IPS-NIHi11 (cell line): ENCODE measurements around the gene STH.

Experiments
- DNase-seq: peaks from one replicate; pipeline ENCODE4 v3.0.0; 2012; ENCODE audit warnings: mixed read lengths, low spot score

STH gene

DNA sequence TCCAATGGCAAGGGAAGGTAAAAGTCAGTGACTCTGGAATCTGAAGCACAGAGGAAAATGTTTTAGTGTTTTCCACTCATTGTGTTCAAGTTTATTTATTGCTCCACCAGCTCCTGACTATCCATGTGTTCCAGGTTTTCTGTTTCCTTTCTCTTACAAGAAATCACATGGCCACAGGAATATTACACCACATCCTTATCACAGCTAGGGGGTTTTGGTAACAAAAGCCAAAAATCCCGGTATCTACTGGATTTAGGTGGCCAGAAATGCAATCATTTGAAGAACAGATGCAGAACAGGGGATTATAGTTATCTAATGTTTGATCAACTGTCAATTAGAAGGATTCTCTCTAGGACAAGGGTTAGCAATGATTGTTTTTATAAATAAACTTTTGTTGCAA is 47.9 kb downstream of the STH start:
- no peak for DNase-seq

DNA sequence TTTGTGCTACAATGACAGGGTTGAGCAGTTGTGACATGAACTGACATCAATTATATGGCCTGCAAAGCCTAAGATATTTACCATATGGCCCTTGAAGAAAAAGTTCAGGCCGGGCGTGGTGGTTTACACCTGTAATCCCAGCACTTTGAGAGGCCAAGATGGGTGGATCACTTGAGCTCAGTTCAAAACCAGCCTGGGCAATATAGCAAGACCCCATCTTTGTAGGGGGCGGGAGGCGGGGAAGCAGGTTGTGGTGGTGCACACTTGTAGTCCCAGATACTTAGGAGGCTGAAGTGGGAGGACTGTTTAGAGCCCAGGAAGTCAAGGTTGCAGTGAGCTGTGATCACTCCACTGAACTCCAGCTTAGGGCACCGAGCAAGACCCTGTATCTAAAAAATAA is 48.3 kb downstream of the STH start:
- DNase-seq, result no peak

DNA sequence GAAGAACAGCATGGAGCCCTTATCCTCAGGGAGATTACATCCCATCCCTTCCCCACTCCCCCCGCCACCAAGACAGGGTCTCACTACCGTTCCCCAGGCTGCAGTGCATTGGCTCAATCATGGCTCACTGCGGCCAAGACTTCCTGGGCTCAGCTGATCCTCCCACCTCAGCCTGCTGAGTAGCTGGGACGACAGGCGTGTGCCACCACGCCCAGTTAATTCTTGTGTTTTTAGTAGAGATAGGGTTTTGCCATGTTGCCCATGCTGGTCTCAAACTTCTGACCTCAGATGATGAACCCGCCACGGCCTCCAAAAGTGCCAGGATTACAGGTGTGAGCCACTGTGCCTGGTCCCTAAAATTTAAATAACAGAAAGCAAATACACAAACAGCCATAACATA is 48.8 kb downstream of the STH start:
- DNase-seq, result no peak
